Muscle of back (tissue), 11 donors: ENCODE results near the gene CMIP. TPM values are rescaled to one million over a fixed set of nuclear protein-coding genes. Genes with fewer than 3 reads are reported as not detected.
"Not testable (repeated sequence)": the region's sequence is repeated elsewhere in the genome, so short reads cannot be mapped to it uniquely, and the experiment has no call there.

Experiments used
- DNase-seq, 3 donors: peaks; one replicate each; pipeline versions ENCODE4 v3.0.0 to v3.0.0-alpha.2; 2013
- polyA plus RNA-seq, 10 donors: library from polyadenylated mRNA; unstranded; fragments of 120-200 nt; gene quantifications; one replicate each; pipeline ENCODE4 v1.2.1, GENCODE V29; 2013; ENCODE audit not compliant: insufficient read length in 10 of 10

CMIP gene
- polyA plus RNA-seq, 10 donors = 12.9 to 24.2 (median 16.3) TPM

DNA sequence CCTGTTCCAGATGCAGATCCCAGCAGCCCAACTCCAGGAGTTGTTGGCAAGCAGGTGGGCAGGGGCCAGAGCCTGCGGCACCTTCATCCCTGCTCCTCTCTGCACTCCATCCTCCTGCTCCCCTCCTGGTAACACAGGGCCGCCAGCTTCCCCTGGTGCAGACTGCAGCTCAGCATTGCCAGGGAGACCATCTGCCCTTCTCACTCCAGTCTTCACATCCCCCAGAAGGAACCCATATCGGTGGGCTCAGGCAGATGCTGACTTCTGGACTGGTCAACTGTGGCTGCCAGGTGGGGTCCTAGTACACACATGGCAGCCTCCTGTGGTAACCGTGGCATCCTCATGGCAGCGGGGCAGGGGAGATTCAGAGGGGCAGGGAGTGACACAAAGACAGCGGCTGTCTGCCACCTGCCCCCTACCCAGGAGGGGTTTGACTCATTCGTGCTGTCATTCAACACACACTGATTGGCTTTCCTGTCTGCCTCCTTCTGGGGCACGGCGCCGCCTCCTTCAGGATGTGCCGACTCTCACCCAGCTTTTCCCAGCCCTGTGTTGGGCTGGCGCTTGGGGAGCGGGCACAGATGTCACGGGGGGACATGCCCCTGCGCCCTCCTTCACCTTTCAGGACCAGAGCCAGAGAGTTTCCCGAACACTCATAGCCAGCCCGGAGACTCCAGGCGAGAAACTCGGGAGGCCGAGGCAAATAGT, 120.9 kb downstream of the CMIP start:
- no peak for DNase-seq

DNA sequence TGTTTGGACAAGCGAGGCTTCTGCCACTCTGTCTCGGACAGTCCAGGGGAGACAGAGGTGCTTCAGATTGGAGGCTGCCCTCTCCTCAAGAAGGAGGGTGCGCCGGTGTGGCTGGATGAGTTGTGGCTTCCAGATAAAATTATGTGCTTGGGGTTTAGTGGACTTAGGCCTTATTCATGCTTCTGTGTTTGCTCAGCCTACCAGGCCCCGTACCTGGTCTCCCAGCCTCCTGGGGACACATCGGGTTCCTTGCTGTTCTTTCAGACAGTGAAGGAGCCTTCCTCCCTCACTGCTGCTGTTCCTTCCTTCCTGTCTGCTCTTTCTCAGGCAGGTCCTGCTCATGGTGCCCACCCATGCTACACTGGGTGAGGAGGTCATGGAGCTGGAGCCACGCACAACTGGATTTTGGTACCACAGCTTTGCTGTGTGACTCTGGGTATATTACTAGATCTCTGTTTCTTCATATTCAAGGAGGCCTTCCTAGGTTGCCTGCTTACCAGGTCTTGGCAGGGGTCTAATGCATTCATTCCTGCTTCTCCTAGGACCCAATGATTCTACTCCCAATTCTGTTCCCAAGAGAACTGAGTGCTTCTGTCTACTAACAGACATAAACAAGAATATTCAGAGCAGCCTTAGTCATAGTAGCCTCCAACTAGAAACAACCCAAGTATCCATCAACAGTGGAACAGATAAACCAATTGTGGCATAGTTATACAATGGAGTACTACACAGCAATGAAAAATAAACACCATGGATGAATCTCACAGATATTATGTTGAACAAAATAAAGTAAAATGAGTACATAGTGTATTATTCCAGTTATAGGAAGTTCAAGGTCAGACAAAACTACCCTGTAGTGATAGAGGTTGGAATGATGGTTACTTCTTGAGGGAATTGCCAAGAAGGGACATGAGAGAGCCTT, 121.7 kb downstream of the CMIP start:
- DNase-seq = no peak

DNA sequence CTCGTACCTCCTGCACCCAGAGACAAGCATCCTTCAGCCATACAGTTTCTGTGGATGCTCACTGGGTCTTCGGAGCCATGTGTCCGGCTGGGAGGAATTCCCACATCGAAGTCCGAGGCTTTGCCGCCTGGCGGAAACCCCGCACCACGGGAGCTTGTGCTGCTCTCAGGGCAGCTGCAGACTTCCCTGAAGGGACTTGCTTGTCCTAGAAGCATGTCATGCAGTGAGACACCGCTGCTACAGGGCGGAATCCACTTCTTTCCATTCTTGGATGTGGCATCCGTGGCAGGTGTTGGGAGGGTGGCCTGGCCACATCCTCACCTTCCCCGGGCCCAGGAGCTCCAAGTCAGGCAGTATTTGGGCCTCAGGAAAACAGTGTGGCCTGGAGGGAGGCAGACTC, 122.5 kb downstream of the CMIP start:
- DNase-seq = no peak

DNA sequence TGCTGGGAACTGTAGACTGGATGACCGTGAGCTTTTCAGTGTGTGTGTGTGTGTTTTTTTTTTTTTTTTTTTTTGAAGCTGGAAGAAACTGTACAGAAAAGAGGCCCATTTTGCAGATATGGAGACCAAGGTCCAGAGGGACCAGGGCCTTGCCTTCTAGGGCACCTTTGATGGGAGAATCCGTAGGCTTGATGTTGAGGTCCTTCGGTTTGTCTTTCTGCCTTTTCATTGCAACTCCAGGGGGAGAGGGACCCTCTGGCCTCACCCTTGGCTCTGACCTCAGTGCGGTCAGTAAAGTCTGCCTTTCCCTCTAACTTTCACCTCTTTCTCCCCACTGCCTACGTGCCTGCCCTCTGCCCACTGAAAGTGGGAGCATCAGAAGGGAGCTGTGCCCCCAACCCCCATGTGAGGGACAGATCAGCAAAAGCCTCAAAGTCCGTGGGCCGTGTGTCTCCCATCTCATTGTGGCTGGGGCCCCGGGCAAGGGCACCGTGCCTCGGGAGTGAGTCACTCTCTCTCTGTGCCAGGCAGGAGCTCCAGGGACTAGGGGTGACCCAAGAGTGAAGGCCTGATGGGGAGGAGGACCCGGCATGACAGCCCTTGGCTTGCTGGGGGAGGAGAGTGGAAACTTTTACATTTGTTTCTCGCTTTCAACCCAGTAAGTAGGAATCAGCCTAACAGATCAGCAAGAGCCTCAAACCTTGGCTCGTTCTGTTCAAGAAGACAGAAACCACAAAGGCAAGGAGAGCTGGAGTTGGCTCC, 123.6 kb downstream of the CMIP start:
- DNase-seq = peak in 1 of 3 donors; percentile 28

DNA sequence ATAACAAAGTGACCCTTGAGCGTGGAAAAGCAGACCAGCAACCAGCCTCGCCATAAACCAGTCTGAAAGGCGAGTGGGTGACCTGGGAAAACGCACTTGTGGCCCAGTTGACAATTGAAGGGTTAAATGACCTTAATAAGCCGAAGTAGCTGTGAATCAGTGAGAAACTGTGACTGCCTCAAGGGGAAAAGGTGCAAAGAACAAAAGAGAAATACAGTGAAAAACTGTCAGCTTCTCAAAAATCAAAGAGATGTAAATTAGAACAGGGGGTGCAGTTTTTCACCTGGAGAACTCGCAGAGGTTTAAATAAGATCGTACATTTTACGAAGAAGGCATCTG, 124.1 kb downstream of the CMIP start:
- no peak for DNase-seq

DNA sequence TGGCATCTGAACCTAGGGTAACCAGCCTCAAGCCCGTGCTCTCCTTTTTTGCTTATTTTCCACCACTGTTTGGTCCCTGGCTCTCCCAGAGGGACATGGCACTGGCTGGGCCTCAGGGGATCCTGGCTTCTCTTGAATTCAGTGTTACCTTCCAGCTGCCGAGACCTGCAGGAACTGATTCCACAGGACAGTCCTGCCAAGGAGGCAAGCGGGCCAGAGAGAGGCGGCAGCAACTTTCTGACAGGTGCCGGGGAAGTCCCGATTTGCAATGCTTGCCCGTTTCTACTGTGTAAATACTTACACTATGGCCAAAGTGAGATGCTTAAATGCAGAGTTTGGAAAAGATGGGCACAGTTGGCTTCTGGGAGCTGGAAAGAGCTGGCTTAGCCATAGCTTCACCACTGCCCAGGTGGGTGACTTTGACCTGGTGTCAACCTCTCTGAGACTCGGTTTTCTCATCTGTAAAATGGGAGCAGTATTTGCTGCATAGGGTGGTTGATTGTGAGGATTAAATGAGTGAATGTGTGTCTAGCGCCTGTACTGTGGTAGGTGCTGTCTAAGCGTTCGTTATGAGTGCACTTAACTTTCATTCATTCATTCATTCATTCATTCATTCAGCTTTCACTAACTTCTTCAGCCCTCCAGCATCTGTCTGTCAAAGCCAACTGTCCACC, 124.9 kb downstream of the CMIP start:
- no peak for DNase-seq

DNA sequence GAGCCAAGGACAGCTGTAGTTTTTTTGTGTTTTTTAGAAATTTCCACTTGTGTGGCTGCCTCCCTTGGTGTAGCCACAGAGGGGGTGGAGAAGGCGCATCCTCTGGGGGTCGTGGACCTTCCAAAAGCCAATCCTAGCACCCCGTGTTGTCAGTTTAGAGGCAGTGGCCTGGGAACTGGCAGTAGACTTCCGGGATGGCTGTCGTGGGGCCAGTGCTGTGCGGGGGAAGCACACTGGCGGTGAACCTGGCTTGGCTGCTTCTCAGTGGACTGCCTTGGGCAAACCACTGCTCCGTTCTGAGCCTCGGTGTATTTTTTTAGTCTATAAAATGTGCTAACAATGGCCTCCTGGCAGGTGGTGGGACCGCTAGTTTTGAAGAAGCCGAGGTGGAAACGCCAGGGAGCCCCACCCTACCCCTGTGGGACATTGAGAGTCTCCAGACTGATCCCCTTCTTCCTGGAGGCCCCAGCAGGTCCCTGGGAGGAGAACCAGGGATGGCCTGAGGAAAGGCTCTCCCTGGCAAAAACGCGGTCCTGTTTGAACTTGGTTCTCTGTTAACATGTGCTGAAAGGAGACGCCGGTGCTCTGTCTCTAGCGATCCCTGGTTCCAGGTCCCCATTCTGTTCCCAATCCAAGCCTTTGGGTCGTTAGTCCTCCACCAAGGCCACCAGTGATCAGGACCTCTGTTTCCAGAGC, 125.7 kb downstream of the CMIP start:
- peak in 1 of 3 donors; percentile 56 for DNase-seq

DNA sequence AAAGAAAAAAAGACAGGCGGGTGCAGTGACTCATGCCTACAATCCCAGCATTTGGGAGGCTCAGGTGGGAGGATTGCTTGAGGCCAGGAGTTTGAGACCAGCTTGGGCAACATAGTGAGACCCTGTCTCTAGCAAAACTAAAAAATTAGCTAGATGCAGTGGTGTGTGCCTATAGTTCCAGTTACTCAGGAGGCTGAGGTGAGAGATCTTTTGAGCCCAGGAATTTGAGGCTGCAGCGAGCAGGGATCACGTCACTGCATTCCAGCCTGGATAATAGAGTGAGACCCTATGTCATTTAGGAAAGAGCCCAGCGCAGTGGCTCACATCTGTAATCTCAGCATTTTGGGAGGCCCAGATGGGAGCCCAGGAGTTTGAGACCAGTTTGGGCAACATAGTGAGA, 126.6 kb downstream of the CMIP start:
- no peak for DNase-seq

DNA sequence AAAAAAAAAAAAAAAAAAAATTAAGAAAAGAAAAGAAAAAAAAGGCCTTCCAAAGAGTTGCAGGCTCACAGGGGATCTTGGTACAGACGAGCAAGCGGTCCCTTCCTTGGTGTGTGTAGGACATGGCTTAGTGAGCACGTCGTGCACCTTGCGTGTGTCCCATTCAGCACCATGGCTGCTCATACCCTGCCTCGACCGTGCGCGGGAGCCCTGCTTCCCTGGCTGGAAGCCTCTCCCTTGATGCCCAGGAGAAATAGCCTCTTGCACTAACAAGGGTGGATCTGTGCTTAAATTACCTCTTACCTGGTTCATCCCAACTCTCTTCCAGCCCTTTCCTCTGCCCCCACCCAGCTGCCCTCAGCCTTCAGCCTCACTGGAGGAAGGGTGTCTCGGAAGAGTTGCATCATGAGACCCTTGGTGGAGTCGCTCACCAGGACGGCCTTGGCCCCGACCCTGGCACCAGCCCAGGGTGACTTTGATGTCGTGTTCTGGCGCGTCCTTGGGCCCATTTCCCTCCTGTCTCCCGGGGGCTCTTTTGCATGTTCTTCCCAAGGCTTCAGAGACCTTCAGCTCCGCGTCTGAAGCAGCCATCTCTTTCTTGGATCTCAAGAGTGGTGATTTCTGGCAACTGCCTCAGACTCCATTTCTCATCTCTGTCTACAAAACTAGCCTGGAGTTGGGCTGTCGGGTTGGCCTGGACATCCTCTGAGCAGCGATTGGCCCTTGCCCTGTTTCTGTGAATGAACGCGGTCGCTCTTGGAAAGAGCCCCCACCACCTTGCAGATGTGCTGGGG, 127.2 kb downstream of the CMIP start:
- DNase-seq = peak in 2 of 3 donors; percentile 34 to 55

DNA sequence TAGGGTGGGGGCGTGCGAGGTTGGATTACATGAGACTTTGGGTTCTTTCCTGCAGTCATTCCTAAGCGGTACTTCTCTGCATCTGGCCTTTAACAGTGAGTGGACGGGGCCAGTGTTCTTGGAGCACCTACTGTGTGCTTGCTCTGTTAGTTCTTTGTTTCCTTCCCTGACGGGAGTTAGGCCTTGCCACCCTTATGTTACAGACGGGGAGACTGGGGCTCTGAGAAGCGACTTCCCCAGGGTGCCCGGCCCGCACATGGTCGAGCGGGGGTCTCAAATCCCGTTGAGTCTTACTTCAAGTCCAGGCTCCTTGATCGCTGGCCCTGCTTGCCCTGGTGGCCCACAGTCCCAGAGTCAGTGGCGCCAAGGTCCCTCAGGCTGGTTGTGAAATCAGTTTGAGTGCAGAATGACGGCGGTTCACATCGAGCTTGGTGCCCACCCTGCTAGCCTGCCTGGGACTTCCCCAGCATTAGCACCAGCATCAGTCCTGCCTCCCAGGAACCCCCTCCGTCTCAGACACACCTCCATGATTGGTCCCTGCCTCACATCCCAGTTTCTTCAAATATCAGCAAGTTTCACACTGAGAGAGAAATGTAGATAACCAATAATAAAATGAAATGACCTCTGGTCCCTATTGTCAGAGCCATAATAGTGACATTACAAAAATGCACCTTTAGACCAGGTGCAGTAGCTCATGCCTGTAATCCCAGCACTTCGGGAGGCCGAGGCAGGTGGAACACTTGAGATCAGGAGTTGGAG, 128.0 kb downstream of the CMIP start:
- no peak for DNase-seq

DNA sequence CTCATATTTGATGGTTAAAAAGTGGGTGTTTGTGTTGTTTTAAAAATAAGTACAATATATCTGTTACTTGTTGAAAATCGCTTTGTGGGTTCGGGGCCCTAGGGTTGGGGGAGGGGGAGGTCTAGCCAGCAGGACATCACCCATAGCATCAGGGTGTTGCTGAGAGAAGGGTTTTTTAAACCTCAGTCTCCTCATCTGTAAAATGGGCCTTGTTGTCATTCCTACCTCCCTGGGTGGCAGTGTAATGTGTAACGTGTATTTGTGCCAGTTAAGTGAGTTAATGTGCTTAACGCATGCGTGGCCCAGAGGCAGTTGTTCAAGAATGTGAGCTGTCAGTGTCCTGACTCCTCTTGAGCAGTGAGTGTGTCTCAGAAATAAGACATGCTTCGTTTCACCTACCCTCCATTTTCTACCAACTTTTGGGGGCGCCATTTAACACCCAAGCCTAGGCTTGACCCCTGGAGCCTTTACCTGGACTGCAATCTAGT, 129.0 kb downstream of the CMIP start:
- DNase-seq = no peak

DNA sequence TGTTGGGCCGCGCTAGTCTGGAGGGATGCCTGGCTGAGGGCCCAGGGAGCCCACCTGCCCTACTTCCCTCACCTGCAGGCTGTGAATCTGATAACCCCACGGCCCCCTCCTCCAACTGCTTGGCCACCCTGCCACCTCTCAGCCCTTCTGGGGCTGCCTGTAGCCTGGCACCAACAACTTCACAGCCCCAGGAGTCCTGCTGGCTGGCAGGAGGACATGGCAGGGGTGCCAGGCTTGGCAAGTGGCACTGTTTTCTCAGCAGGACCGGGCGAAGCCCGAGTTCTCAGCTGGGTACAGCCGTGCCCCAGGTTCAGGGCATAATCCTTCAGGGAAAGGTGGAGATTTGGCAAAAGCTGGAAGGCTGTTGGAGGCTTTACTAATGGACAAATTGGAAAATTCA, 129.6 kb downstream of the CMIP start:
- DNase-seq = no peak

DNA sequence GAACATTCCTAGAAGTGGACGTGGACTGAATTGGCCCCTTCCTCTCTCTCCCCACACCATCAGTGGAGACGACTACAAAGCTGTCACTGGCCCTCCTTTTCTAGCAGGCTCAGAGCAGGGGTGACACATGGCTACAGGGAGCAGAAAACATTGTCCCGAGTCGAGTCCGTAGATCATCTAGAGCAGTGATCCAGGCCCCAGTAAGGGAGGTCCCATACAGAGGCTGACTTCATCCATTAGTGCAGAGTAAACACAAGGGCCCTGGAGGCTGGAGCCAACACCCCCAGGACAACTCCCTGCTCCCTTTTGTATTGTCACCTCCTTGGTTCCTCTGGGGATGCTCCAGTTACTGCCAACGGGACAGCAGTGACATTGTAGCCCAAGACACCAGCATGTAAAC, 130.7 kb downstream of the CMIP start:
- DNase-seq = no peak

DNA sequence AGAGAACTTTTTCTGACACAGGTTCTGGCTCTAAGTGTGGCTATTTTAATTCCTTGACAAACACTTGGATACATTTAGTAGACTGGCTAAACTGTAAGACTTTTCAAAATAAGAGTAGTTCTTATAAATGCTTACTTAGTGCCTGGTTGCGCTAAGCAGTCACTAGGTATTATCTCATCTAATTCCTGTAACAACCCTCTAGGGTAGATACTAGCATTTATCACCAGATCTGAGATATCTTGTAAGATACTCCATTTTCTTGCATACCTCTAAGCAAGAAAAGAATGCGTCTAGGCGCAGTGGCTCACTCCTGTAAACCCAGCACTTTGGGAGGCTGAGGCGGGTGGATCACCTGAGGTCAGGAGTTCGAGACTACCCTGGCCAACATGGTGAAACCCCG, 131.2 kb downstream of the CMIP start:
- DNase-seq = no peak

DNA sequence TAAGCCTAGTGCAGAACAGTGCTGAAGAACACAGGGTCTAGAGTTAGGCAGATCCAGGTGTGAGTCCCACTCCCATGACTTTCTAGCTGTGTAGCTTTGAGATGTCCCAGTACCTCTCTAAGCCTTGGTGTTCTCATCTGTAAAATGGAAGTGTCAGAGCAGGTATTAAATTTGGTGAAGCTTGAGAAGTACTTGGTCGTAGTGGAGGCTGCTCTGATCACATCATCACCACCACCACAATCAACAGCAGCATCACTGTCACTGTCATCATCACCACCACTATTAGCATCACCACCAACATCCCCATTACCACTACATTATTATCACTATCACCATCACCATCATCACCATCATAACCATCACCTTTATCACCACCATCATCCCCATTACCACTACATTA, 132.1 kb downstream of the CMIP start:
- no peak for DNase-seq

DNA sequence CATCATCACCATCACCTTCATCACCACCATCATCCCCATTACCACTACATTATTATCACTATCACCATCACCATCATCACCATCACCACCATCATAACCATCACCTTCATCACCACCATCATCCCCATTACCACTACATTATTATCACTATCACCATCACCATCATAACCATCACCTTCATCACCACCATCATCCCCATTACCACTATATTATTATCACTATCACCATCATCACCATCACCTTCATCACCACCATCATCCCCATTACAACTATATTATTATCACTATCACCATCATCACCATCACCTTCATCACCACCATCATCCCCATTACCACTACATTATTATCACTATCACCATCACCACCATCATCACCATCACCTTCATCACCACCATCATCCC, 132.7 kb downstream of the CMIP start:
- not testable (repeated sequence) for DNase-seq

DNA sequence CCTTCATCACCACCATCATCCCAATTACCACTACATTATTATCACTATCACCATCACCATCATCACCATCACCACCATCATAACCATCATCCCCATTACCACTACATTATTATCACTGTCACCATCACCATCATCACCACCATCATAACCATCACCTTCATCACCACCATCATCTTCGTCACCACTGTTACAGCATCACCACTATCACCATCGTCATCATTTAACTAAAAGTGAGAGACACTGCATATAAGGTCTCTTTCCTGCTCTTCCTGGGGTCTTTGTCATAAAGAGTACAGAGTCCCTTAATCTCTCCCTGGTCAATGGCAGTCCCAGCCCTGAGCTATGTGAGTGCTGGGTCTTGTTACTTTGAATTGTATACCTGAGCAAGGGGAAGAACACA, 133.5 kb downstream of the CMIP start:
- no peak for DNase-seq

DNA sequence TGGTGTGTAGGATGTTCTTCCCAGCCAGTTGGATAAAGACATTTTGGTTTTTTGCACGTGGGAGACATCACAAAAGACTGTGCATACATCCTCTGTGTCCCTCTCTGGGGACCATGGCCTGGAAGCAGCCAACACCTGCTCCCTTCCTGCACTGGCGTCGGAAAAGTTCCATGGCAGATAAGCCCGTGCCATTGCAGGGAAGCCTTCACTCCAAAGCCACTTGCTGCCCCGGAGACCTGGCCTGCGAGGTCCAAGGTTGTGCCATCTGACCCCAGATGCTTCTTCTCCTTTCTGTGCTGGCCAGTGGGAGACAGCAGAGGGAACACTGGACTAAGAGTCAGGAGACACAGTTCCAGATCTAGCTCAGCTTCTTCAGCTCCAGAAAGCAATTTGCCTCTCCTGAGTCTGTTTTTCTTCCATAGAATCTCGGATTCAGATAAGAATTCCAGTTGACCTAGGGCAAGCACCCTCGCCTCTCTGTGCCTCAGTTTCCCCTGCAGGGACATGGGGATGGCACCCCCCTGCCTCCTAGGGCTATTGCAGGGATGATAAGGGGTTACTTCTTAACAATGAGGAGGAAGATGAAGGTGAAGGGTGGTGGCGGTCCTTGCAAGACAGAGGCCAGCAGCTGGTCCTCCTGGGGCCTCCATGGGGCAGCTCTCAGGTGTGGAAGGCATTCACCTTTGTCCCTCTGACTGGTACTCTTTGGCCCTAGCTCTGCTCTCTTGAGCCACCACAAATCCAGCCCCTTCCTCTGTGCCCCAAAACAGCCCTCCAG, 134.2 kb downstream of the CMIP start:
- DNase-seq = no peak

DNA sequence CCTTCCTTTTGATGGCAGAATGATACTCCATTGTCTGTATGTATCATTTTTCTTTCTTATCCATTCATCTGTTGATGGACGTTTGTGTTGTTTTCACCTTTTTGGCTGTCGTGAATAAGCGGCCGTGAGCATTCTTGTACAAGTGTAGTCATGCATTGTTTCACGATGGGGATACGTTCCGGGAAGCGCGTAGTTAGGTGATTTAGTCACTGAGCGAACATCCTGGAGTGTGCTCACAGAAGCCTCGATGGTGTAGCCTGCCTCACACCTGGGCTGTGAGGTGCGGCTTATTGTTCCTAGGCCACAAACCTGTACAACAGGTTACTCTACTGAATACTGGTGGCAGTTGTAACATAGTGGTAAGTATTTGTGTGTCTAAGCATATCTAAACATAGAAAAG, 136.5 kb downstream of the CMIP start:
- DNase-seq = no peak
